Measurements from ENCODE around the gene IGSF23.

The IGSF23 gene

DNA sequence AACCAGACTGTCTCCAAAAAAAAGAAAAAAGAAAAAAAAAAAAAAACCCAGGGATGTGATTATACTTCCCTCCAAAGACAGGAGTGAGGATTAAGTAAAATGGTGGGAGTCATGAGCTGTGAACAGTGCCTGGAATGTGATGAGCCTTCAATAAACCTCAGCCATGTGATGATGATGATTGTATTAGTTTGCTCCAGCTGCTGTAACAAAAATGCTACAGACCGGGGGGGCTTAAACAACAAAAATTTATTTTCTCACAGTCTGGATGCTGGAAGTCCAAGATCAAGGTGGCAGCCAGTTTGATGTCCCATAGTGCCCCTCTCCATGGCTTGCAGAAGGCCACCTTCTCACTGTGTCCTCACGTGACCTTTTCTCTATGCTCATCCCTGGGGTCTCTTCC, 21.4 kb downstream of the IGSF23 start:
- TF ChIP-seq, protein P1, sequence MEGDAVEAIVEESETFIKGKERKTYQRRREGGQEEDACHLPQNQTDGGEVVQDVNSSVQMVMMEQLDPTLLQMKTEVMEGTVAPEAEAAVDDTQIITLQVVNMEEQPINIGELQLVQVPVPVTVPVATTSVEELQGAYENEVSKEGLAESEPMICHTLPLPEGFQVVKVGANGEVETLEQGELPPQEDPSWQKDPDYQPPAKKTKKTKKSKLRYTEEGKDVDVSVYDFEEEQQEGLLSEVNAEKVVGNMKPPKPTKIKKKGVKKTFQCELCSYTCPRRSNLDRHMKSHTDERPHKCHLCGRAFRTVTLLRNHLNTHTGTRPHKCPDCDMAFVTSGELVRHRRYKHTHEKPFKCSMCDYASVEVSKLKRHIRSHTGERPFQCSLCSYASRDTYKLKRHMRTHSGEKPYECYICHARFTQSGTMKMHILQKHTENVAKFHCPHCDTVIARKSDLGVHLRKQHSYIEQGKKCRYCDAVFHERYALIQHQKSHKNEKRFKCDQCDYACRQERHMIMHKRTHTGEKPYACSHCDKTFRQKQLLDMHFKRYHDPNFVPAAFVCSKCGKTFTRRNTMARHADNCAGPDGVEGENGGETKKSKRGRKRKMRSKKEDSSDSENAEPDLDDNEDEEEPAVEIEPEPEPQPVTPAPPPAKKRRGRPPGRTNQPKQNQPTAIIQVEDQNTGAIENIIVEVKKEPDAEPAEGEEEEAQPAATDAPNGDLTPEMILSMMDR (IDR thresholded peaks at IDR 0.05): no peak
- Histone ChIP-seq H3K27ac (no peak overlapping the region), H3K36me3 (no peaks in the 10 kb centered on the region), H3K27me3 (peaks cover 5% of the 10 kb centered on the region), H3K4me3 (ENCODE audit: low read depth in 1 of 2, low read length in 1 of 2) (no peak overlapping the region), H3K4me1 (ENCODE audit: control insufficient read depth in 1 of 2, insufficient read depth in 1 of 2, low read depth in 1 of 2, low read length in 1 of 2) (peaks cover 19 to 24% of the 10 kb centered on the region in 2 experiments), H3K9me3 (no peaks in the 10 kb centered on the region)

- Histone ChIP-seq H3K4me1 (ENCODE audit: control insufficient read depth in 1 of 2, insufficient read depth in 1 of 2, low read depth in 1 of 2, low read length in 1 of 2) (peaks cover 19 to 24% of the 10 kb centered on the region in 2 experiments), H3K36me3 (no peaks in the 10 kb centered on the region), H3K9me3 (no peaks in the 10 kb centered on the region), H3K4me3 (ENCODE audit: low read depth in 1 of 2, low read length in 1 of 2) (peak overlapping the region in 1 of 2 experiments; percentile 35), H3K27ac (peak overlapping the region; percentile 84), H3K27me3 (peaks cover 5% of the 10 kb centered on the region)
- TF ChIP-seq, protein P1 (IDR thresholded peaks at IDR 0.05): no peak
These were observed 22.4 kb downstream of the IGSF23 start for GRCh38 chr19:44635581-44636438.

- H3K27ac ChIP-seq: peak overlapping the region; percentile 84
- peaks cover 5% of the 10 kb centered on the region for H3K27me3 ChIP-seq
- TF ChIP-seq, protein P1 (IDR thresholded peaks at IDR 0.05): no peak
- H3K36me3 ChIP-seq: no peaks in the 10 kb centered on the region
- peaks cover 19 to 24% of the 10 kb centered on the region in 2 experiments for H3K4me1 ChIP-seq (ENCODE audit: control insufficient read depth in 1 of 2, insufficient read depth in 1 of 2, low read depth in 1 of 2, low read length in 1 of 2)
- peak overlapping the region in 1 of 2 experiments; percentile 35 for H3K4me3 ChIP-seq (ENCODE audit: low read depth in 1 of 2, low read length in 1 of 2)
- H3K9me3 ChIP-seq: no peaks in the 10 kb centered on the region
These were observed 23.4 kb downstream of the IGSF23 start for GRCh38 chr19:44636439-44637389.

GRCh38 chr19:44637390-44637764, 24.0 kb downstream of the IGSF23 start:
- Histone ChIP-seq H3K4me1 (ENCODE audit: control insufficient read depth in 1 of 2, insufficient read depth in 1 of 2, low read depth in 1 of 2, low read length in 1 of 2) (peaks cover 19 to 24% of the 10 kb centered on the region in 2 experiments), H3K27ac (no peak overlapping the region), H3K9me3 (no peaks in the 10 kb centered on the region), H3K4me3 (ENCODE audit: low read depth in 1 of 2, low read length in 1 of 2) (no peak overlapping the region), H3K27me3 (peaks cover 5% of the 10 kb centered on the region), H3K36me3 (no peaks in the 10 kb centered on the region)
- TF ChIP-seq, protein P1 (IDR thresholded peaks at IDR 0.05): no peak

DNA sequence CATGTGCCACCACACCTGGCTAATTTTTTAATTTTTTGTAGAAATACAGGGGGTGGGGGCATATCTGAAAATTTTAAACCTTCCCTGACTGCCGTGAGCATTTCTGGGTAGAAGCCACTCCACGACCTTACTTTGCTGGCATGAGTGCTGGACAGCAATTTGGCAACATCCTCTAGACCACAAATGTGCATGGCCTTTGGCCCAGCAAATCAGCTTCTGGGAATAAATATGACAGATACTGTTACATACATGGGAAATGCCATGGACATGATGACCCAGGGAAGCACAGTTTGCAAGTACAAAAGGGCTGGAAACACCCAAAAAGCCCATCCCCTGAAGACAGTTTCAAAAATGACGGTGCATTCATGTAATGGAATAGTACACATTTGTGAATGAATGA, 27.2 kb downstream of the IGSF23 start:
- Histone ChIP-seq H3K27ac (no peak overlapping the region), H3K9me3 (no peaks in the 10 kb centered on the region), H3K27me3 (no peaks in the 10 kb centered on the region), H3K4me3 (ENCODE audit: low read depth in 1 of 2, low read length in 1 of 2) (no peak overlapping the region), H3K36me3 (no peaks in the 10 kb centered on the region), H3K4me1 (ENCODE audit: control insufficient read depth in 1 of 2, insufficient read depth in 1 of 2, low read depth in 1 of 2, low read length in 1 of 2) (peaks cover 25 to 29% of the 10 kb centered on the region in 2 experiments)
- TF ChIP-seq, protein P1 (IDR thresholded peaks at IDR 0.05): no peak

All from neutrophil (primary cell).